HT-29 (cell line): ENCODE measurements around the gene MICU1. TPM values are rescaled to one million over a fixed set of nuclear protein-coding genes. Genes with fewer than 3 reads are reported as not detected.
A peak's percentile ranks its signal among the peaks of the same experiment; 100 is the strongest.
"Not testable (repeated sequence)": the region's sequence is repeated elsewhere in the genome, so short reads cannot be mapped to it uniquely, and the experiment has no call there.

ENCODE experiments used
- DNase-seq: peaks from one replicate; pipeline ENCODE4 v3.0.0-alpha.2; 2015; ENCODE audit warnings: low spot score
- total RNA-seq: library from RNA; depleted of rRNA; stranded (reverse); fragments of >200 nt; shearing (Covaris generic); gene quantifications from 2 replicates; pipeline ENCODE4 v1.2.3, GENCODE V29; 2014

The MICU1 gene
- total RNA-seq, 1 experiment from 2014 or later, result 21.1 TPM

DNA sequence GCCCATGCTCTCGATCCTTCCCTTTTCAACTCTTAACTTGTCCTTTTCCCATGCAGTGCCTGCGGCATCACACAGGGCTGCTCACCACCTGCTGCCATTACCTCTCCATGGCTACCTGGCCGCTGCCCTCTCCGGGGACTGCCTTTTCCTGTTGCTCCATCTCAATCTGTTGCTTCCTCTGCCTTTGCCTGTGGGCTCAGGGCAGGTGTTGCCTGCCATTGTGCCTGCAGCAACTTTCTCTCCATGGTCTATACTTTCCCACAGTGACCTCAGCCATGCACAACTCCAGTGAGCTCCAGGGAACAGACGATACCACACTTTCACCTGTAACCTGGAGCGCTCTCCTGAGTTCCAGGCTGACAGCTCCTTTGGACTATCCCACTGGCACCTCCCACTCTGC lies 274.4 kb downstream of the MICU1 start:
- DNase-seq, result no peak

DNA sequence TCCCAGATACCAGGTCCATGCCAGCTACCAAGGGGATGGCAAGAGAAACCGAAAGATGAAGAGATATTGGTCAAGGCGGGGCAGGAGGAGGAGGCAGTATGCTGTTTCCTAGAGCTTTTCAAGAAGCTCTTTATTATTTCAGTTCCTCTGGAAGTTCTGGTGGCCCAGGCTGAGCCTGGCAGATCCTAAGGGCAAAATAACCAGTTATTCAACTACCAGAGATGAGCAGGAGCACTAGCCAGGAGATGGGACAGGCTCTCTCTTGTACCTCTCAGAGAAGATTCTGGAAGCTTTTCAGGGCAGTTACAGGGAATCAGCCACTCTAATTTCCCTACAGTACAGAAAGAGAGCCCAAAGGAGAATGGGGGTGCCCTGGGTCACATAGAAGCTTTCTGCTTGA lies 276.4 kb downstream of the MICU1 start:
- no peak for DNase-seq

DNA sequence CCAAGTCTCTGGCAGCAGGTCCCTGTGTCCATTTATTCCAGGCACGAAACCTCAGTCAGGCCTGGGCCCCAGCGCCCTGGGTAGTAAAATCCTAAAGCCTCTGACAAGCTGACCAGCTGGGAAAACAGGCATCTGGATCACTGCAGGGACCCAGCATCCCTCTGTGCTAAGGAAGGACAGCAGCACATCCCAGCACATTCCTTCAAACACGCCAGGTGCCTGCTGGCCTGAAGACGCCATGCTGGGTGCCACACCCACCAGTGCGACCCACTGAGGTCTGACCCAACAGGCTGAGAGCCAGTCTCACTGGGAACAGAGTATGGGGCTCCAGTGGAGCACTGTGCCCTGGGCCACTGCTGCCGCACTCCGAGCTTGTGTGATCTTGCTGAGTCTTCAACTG lies 277.6 kb downstream of the MICU1 start:
- DNase-seq, result no peak

DNA sequence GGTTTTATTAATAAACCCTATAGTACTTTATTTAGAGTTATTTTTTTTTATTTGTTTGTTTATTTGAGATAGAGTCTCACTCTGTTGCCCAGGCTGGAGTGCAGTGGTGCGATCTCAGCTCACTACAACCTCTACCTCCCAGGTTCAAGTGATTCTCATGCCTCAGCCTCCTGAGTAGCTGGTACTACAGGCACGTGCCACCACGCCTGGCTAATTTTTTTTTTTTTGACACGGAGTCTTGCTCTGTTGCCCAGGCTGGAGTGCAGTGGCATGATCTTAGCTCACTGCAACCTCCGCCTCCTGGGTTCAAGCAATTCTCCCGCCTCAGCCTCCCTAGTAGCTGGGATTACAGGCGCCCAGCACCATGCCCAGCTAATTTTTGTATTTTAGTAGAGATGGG lies 279.8 kb downstream of the MICU1 start:
- not testable (repeated sequence) for DNase-seq

DNA sequence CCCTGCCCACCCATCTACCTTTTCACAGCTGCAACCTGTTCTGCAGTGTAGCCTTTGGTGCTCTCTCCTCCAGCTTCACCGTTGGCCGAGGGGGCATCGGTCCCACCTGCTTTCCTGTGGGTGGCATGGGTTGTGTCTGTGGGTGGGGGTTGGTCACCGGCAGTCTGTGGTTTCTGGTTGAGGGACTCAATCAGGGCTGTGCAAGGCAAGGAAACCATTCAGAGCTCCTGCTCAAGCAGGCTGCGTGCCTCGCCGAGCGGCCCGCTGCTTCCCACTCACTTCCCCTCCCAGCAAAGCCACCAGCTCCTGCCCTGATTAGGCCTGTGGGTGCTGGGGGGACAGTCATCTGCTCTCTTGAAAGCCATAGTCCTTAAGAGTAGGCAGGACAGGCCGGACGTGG lies 280.9 kb downstream of the MICU1 start:
- no peak for DNase-seq

DNA sequence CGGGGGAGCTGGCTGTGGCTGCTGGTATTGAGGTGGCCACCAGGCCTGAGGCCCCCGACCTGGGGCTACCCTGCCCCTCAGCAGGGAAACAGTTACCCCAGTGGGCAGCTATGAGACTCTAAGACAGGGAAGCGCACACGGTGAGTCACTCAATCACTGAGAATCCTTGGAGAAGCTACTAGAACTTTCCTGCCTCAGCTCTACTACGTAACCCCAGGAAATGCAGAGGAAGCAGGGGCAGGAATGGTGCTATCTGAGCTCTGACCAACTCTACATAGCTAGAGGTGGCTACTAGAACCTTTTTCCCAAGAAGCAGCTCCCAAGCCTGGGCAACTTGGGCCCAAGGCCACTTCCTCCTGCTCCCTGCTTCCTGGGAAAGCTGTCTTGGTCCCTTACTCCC lies 283.0 kb downstream of the MICU1 start:
- DNase-seq, result no peak

DNA sequence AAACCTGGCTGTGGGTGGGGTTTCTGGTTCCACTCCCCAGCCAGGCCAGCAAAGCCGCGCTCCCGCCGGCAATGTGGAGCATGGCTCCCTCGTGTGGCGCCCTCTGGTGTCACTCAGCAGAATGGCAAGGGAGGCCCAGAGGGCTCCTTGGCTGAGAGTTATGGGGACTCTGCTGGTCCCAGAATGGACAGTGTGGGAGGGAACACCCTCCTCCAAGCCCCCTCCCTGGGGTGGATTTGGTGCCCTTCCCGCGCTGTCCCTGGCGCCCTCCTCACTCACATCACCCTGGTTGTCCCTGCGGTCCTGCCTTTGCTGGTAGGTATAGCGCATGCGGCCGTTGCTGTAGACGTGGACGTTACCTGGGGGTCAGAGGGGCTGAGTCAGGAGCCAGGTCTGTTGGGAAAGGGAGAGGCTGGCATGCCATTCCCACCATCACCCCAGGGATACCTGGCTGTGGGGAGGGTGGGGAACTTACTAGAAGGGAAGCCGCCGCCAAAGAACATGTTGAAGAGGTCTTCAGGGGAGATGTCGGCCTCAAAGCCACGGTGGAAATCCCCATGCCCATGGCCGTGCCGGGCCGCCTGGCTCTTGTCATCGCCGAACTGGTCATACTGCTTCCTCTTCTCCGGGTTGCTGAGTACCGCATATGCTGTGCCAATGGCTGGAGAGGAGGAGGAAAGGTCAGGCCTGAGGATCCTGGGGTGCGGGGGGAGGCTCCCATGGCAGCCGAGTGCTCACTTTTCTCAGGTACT lies 285.2 kb downstream of the MICU1 start:
- DNase-seq, result peak; percentile 80

DNA sequence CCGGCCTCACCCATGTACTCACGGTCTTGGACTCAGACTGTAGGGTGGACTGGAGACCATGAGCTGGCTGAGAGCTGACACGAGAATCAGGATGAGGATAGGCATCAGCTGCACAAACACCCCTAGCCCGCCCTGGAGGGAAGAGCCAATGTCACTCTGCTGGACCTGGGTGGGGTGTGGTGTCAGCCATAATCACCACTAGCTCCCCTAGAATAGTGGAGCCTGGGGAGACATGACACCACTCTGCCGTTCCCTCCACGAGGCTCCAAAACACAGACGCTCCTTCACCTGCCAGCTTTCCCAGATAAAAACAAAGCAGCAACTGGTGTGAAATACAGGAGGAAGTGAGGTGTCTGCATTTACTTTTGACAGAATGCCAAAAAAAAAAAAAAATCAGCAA lies 287.7 kb downstream of the MICU1 start:
- no peak for DNase-seq

DNA sequence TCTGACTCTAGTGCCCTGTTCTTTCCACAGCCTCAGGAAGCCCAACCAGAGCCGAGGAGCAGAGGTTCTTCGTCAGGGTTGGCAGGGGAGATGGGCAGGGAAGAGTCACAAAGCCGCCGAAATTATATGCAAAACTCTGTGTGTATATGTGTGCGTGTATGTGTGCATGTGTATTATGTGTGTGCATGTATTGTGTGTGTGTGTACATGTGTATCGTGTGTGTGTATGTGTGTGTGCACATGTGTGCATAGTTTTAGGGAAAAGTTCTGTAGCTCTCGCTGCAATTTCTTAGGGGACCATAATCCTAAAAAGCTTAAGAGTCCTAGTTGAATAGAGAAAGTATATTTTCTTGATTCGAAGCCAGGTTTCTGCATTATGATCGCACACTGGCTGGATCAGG lies 288.2 kb downstream of the MICU1 start:
- DNase-seq, result no peak

DNA sequence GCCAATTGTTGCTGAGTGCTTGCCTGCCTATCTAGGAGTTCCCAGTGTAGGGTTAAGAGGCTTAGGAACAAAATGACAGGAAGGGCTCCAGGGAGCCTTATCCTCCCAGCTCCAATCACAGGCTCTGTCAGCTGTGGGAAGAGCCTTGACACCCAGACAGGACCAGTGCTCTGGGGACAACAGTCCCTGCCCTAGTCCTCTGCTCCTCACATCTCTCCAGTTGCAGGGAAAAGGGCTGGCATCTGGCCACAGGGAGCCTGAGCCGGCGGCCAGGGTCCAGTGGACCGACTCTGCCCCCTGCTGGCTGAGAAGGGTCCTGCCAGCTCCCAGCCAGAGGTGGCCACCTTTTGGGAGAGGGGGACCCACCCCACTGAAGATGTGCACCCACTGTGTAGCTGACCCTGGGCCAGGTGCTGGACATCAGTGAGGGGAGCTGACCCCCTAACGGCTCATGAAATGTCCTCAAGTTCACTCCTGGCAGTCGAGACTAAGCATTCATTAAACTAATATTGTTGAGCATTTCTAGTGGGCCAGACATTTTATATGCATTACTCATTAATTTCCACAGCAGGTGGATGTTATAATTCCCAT lies 288.7 kb downstream of the MICU1 start:
- DNase-seq, result peak; percentile 85

DNA sequence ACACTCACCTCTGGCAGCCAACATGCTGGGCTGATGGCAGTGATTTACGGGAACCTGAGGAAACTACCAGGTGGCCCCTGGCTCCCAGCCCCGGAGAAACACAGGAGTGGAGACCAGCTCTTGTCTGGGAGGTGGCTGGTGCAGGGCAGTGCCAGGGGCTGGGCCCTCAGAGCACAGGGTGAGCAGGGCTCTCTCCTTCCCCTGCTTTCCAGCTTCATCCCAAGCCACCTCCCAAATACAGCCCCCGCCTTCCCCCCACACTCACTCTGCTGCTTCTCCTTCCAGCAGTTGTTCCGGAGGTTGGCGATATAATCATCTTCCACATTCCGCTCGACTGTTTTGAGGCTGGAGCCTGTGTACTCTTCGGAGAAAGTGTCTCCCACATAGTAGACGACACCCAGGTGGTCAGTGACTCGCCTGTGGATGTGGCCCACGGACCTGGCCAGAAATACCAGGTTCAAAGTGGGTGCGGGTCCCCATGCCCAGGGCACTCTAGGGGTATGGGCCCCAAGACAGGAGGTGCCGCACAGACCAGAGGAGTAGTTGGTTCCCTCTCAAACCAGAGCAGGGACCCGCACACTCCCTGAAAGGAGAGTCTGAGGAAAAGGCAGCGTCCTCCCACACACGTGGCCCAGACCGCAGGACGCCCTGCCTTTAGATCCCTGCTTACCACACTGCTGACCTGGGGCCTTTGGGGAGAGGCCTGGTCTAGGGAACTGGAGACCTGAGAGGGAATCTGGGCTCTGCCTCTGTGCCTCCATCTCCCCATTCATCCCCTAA lies 289.4 kb downstream of the MICU1 start:
- DNase-seq, result no peak

DNA sequence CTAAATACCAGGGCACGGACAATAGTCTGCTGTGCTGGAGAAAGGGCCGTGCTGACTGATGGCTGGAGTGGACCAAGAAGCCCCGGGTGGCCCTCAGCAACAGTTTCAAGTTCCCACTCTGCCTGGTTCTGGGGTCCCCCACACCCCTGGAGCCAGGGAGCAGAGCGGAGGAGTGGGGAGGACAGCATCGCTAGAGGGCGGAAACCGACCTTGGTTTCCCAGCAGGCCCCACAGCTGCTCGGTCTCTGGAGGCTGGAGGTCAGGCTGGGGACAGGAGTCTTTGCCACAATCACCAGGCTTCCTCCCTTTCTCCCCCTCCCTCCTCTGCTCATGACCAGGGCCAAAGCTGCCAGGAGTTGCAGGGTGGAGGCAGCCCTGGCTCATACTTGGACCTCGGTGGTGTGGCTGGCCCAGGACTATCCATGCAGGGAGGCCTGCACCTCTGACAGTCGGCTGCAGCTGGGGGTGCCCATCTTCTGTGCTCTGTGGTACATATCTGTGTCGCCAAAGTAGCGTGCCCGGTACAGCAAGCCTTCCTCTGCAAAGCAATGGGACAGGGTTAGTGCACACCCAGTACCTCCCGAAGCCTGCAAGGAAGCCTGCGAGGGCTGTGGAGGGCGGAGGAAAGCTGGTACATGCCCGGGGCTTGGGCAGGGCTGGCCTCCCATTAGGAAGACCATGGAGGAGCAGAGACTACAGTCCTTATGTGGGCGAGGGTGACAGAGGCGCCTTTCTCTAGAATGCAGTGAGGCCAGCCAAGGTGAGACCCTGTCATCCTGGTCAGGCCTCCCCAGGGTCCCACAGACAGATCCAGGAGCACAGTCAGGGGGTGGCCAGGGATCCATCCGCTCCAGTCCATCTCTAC lies 290.3 kb downstream of the MICU1 start:
- peak; percentile 61 for DNase-seq

DNA sequence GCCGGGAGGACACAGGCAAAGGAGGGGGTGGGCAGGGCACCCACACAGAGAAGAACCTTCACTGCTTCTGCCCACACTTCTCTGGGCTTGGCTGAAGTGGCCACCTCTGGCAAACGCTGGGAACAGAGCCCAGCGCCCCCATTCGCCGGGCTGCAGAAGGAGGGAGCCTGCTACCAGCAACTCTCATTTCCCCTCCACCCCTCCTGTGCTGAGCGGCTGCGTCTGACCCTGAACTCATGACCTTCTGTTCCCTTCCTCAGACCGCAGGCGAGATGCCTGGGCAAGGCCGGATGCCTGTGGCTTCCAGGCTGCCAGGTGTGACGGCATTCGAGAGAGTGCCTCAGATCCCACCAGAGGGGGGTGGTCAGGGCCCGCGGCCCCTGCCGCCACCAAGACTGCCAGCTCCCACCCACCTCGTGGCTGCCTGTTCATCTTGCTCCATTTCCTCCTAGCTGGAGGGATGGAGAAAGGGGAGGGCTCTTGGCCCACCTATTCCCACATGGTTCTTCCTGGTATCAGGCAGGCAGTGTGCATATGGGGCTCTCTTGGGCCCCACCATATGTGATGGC lies 291.0 kb downstream of the MICU1 start:
- peak; percentile 64 for DNase-seq

DNA sequence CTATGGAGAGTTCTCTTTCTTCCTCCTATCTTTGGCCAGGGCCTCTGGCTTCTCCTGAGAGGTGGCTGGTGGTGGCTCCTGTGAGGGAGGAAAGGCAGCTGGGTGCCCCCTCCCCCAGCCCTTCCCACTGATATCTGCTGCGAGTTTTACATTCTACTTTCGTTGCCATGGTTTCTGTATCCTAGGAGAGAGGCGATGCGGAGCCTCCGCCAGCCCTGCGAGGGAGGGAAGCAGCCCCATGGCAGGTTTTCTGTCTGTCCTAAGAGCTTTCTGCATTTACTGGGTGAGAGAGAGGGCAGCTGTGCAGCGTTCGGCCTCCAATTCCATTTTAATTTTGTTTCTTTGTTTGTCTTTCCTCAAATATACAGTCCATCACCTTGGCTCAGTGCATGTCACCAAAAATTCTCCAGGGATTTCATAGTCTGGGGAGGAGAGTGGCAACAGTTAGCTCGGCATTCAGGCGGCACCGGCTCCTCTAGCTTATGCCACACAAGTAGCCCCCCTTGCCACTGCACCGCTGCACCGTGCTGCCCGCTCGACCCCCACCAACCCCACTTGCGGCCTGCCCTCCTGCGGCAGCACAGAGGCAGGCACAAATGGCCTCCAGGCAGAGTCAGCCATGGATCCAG lies 291.6 kb downstream of the MICU1 start:
- DNase-seq, result no peak

DNA sequence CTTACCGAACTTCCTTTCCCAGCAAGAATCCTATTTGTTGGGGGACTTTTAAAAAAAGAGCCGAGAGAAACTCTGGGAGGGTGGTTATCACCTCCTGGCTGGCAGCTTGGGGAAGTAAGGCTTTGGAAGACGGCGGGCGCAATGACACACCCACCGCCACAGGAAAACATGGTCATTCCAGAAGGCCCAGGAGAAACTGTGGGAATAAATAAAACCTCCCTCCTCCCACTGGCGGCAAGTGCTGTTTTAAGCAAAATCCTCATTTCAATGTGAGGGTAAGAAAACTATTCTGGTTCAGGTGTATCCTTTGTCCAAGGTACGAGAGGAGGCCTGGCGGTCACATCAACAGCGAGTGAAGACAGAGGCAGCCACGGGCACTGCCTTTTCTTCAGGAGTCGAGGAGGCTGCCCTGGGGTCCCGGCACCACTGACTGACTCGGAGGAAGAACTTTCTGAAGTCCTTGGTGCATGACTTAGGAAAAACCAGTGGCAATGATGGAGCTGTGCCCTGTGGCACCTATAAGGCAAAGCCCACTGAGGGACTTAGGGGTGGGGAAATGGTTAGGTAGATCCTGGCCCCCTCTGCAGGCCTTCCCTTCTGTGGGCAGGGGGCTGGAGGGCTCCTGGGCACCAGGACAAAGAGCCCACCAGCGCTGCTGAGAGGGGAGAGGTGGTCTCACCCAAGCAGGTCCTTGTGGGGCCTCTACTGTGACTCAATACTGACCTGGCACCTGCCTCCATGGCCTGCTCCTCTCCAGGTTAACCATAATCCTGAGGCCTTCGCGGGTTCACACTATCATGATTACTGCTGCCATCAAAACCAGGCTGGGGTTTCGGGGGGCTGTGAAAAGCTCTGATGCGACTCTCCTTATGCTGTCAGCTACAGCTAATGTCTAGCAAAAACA lies 292.5 kb downstream of the MICU1 start:
- DNase-seq, result no peak

DNA sequence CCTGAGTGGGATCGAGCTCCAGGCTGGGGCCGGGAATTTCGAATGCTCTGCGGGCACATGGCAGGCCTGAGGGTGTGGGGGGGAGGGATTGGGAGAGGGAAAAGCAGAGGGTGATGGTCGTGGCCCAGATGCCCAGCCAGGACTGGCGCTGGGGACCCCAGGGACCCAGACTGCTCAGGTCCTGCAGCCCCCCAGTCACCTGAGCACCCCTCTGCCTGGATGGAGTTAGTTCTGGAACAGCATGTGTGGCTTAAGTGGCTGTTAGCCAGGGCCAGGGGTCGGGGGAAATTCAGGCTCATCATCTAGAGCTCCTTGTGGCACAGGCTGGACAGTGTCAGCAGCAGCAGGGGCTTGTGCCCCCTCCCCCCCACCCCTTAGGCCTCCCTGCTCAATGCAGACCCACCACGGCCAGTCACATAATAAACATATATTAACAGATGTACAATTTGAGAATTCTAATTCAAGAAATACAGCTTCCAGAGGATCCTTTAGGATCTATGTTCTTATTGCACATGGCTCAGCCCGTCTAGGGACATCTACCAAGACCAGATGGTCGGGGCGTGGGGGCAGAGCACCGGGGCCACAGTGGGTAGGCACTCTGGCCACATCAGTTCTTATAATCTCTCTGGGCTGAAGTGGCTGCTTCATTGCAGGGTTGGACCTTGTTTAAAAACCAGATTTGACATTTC lies 293.3 kb downstream of the MICU1 start:
- no peak for DNase-seq

DNA sequence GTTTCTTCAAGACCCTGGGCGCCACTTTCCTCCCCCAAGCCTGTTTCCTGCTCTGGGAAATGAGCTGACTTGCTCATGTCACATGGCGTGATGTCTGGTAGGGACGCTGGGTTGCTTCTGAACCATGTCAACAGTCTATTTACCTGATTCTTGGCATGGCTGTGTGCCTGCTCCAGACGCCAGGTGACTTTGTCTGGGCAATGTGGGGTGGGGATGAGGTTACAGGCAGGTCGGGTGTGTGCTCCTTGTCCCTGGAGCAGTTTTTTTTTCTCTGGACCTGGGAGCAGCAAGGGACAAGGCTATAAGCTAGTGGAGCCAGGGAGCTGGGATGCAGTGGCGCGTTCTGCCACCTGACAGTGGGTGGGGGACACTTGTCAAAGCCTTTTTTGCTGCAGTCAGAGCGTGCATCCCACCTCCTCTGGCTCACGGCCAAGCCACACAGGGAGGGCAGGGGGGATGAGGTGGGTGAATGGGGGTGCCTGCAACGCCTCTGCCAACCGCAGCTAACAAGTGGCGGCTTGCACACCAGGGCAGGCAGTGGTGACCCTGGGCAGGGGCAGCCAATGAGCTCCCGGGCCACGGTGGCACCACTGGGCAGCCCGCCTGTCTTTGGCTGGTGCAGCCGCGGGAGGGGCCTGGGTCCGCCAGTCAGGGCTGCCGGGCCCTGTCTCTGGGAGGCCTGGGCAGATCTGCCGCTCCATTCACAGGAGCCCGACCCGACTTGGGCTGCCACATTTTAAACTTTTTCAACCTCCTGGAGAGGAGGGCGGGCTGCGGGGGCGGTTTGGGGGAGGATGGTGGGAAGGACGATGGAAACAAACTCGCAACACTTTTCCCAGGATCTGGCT lies 294.1 kb downstream of the MICU1 start:
- DNase-seq, result peak; percentile 98

DNA sequence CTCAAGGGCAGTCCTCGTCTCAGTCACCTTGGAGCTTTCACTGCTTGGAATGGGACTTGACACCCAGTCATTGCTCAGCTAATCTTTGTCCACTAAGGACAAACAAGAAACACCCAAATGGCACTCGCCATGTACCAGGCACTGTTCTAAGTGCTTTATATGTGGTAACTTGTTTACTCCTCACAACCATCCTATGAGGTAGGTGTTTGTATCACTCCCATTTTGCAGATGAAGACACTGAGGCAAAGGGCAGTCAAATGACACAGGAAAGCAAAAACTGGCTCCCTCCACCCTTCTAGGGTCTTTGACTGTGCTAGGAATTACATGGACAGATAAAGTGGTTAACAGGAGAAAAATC lies 295.8 kb downstream of the MICU1 start:
- DNase-seq, result no peak
